ENCODE data around the gene ZNF492.
"Not testable (repeated sequence)": the region's sequence is repeated elsewhere in the genome, so short reads cannot be mapped to it uniquely, and the experiment has no call there.

The ZNF492 gene

DNA sequence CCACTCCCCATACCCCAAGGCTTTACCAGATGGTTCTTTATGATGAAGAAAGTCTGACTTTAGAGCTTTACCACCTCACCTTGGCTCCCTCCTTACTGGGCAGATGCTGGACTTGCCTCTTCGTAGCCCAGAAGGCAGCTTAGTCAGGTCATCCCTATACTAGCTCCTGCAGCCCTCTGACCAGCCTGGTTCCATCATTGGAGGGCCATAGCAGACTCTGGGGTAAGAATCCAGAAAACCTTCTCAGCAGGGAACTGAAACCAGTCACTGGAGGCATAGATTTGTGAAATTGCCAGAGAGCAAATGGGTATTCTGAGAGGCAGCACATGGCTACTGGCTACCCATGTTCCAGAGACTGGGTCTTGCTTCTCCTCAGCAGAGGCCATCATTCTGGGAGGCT lies 21.8 kb upstream of the ZNF492 start:
- Histone ChIP-seq H2BK15ac (ENCODE audit: low read length) (no peak overlapping the region), H2BK12ac (ENCODE audit: low read length) (no peak overlapping the region), H3K27ac (replicated peaks; ENCODE audit: low read length) (no peak overlapping the region), H3K9me3 (replicated peaks in 1 of 2; ENCODE audit: control insufficient read depth in 2 of 2, insufficient read depth in 1 of 2, low read depth in 1 of 2, low read length in 2 of 2) (peaks cover 0 to 48% of the 10 kb centered on the region in 2 donors), H3K14ac (ENCODE audit: low read length) (no peak overlapping the region), H3K4me2 (ENCODE audit: insufficient read depth, low read length, poor library complexity, severe bottlenecking) (no peak overlapping the region), H3K79me1 (ENCODE audit: low read depth, low read length) (peaks cover under 1% of the 10 kb centered on the region), H3K9ac (ENCODE audit: low read depth, low read length, poor library complexity) (no peak overlapping the region), H2AK5ac (ENCODE audit: low read depth, low read length) (no peak overlapping the region), H3K4me3 (ENCODE audit: low read length in 2 of 2) (peak overlapping the region in 1 of 2 donors; percentile 41), H4K8ac (ENCODE audit: low read depth, low read length) (no peak overlapping the region), H3K18ac (ENCODE audit: low read length) (no peak overlapping the region), H2AFZ (ENCODE audit: low read length) (no peak overlapping the region), H3K4ac (ENCODE audit: low read length) (no peak overlapping the region), H3K23ac (ENCODE audit: low read depth, low read length, poor library complexity) (no peak overlapping the region), H4K91ac (ENCODE audit: low read depth, low read length, poor library complexity) (no peak overlapping the region), H2BK120ac (ENCODE audit: low read depth, low read length) (no peak overlapping the region), H3K4me1 (ENCODE audit: control insufficient read depth in 2 of 2, insufficient read depth in 1 of 2, low read depth in 1 of 2, low read length in 2 of 2) (no peaks in the 10 kb centered on the region), H3K36me3 (replicated peaks in 1 of 2; ENCODE audit: control insufficient read depth in 2 of 2, insufficient read depth in 2 of 2, low read length in 2 of 2) (no peaks in the 10 kb centered on the region), H2BK5ac (ENCODE audit: low read length) (no peak overlapping the region), H3K27me3 (ENCODE audit: control insufficient read depth in 3 of 3, insufficient read depth in 3 of 3, low read depth in 1 of 3, low read length in 3 of 3) (peaks cover 0 to 2% (median 0%) of the 10 kb centered on the region in 3 experiments)
- DNase-seq (ENCODE audit: low spot score) = no peak
- WGBS, 2 donors (ENCODE audit: extremely low coverage in 2 of 2, insufficient read length in 2 of 2, insufficient replicate concordance in 1 of 2) = no CpG with 5 or more reads among the region's 1 CpG

GRCh38 chr19:22616659-22617058 lies 17.5 kb upstream of the ZNF492 start:
- Histone ChIP-seq H4K91ac (ENCODE audit: low read depth, low read length, poor library complexity) (no peak overlapping the region), H2BK12ac (ENCODE audit: low read length) (no peak overlapping the region), H3K27me3 (ENCODE audit: control insufficient read depth in 3 of 3, insufficient read depth in 3 of 3, low read depth in 1 of 3, low read length in 3 of 3) (peaks cover 0 to 2% (median 0%) of the 10 kb centered on the region in 3 experiments), H3K14ac (ENCODE audit: low read length) (no peak overlapping the region), H3K4me1 (ENCODE audit: control insufficient read depth in 2 of 2, insufficient read depth in 1 of 2, low read depth in 1 of 2, low read length in 2 of 2) (no peaks in the 10 kb centered on the region), H4K8ac (ENCODE audit: low read depth, low read length) (no peak overlapping the region), H2AFZ (ENCODE audit: low read length) (no peak overlapping the region), H3K79me1 (ENCODE audit: low read depth, low read length) (no peaks in the 10 kb centered on the region), H3K4ac (ENCODE audit: low read length) (no peak overlapping the region), H3K27ac (replicated peaks; ENCODE audit: low read length) (no peak overlapping the region), H3K4me2 (ENCODE audit: insufficient read depth, low read length, poor library complexity, severe bottlenecking) (no peak overlapping the region), H3K9ac (ENCODE audit: low read depth, low read length, poor library complexity) (no peak overlapping the region), H3K9me3 (replicated peaks in 1 of 2; ENCODE audit: control insufficient read depth in 2 of 2, insufficient read depth in 1 of 2, low read depth in 1 of 2, low read length in 2 of 2) (peaks cover 0 to 38% of the 10 kb centered on the region in 2 donors), H2BK15ac (ENCODE audit: low read length) (no peak overlapping the region), H3K18ac (ENCODE audit: low read length) (no peak overlapping the region), H3K23ac (ENCODE audit: low read depth, low read length, poor library complexity) (no peak overlapping the region), H3K4me3 (ENCODE audit: low read length in 2 of 2) (no peak overlapping the region), H2BK120ac (ENCODE audit: low read depth, low read length) (no peak overlapping the region), H2BK5ac (ENCODE audit: low read length) (no peak overlapping the region), H3K36me3 (replicated peaks in 1 of 2; ENCODE audit: control insufficient read depth in 2 of 2, insufficient read depth in 2 of 2, low read length in 2 of 2) (no peaks in the 10 kb centered on the region), H2AK5ac (ENCODE audit: low read depth, low read length) (no peak overlapping the region)
- no peak for DNase-seq (ENCODE audit: low spot score)
- WGBS, 2 donors (ENCODE audit: extremely low coverage in 2 of 2, insufficient read length in 2 of 2, insufficient replicate concordance in 1 of 2) = no CpG with 5 or more reads among the region's 12 CpGs

GRCh38 chr19:22617181-22617580 lies 16.9 kb upstream of the ZNF492 start:
- H3K27me3 ChIP-seq (ENCODE audit: control insufficient read depth in 3 of 3, insufficient read depth in 3 of 3, low read depth in 1 of 3, low read length in 3 of 3); H2AK5ac ChIP-seq (ENCODE audit: low read depth, low read length); H2BK5ac ChIP-seq (ENCODE audit: low read length); H3K79me1 ChIP-seq (ENCODE audit: low read depth, low read length); H3K4ac ChIP-seq (ENCODE audit: low read length); H4K8ac ChIP-seq (ENCODE audit: low read depth, low read length); H3K18ac ChIP-seq (ENCODE audit: low read length); H3K36me3 ChIP-seq (replicated peaks in 1 of 2; ENCODE audit: control insufficient read depth in 2 of 2, insufficient read depth in 2 of 2, low read length in 2 of 2); H3K27ac ChIP-seq (replicated peaks; ENCODE audit: low read length); H2AFZ ChIP-seq (ENCODE audit: low read length); DNase-seq (ENCODE audit: low spot score); H3K14ac ChIP-seq (ENCODE audit: low read length); H3K23ac ChIP-seq (ENCODE audit: low read depth, low read length, poor library complexity); H3K4me3 ChIP-seq (ENCODE audit: low read length in 2 of 2); H2BK15ac ChIP-seq (ENCODE audit: low read length); H2BK120ac ChIP-seq (ENCODE audit: low read depth, low read length); H2BK12ac ChIP-seq (ENCODE audit: low read length); H3K9ac ChIP-seq (ENCODE audit: low read depth, low read length, poor library complexity); H4K91ac ChIP-seq (ENCODE audit: low read depth, low read length, poor library complexity); H3K4me2 ChIP-seq (ENCODE audit: insufficient read depth, low read length, poor library complexity, severe bottlenecking); H3K4me1 ChIP-seq (ENCODE audit: control insufficient read depth in 2 of 2, insufficient read depth in 1 of 2, low read depth in 1 of 2, low read length in 2 of 2): not testable (repeated sequence)
- H3K9me3 ChIP-seq (replicated peaks in 1 of 2; ENCODE audit: control insufficient read depth in 2 of 2, insufficient read depth in 1 of 2, low read depth in 1 of 2, low read length in 2 of 2) = peaks cover 0 to 34% of the 10 kb centered on the region in 2 donors
- no CpG with 5 or more reads among the region's 7 CpGs for WGBS, 2 donors (ENCODE audit: extremely low coverage in 2 of 2, insufficient read length in 2 of 2, insufficient replicate concordance in 1 of 2)

- Histone ChIP-seq H4K8ac (ENCODE audit: low read depth, low read length) (no peak overlapping the region), H3K18ac (ENCODE audit: low read length) (no peak overlapping the region), H2BK12ac (ENCODE audit: low read length) (no peak overlapping the region), H3K4ac (ENCODE audit: low read length) (no peak overlapping the region), H4K91ac (ENCODE audit: low read depth, low read length, poor library complexity) (no peak overlapping the region), H2BK5ac (ENCODE audit: low read length) (no peak overlapping the region), H3K9me3 (replicated peaks in 1 of 2; ENCODE audit: control insufficient read depth in 2 of 2, insufficient read depth in 1 of 2, low read depth in 1 of 2, low read length in 2 of 2) (peaks cover 0 to 31% of the 10 kb centered on the region in 2 donors), H2BK120ac (ENCODE audit: low read depth, low read length) (no peak overlapping the region), H3K27ac (replicated peaks; ENCODE audit: low read length) (no peak overlapping the region), H2AK5ac (ENCODE audit: low read depth, low read length) (no peak overlapping the region), H3K4me3 (ENCODE audit: low read length in 2 of 2) (no peak overlapping the region), H2AFZ (ENCODE audit: low read length) (no peak overlapping the region), H3K14ac (ENCODE audit: low read length) (no peak overlapping the region), H3K4me1 (ENCODE audit: control insufficient read depth in 2 of 2, insufficient read depth in 1 of 2, low read depth in 1 of 2, low read length in 2 of 2) (no peaks in the 10 kb centered on the region), H3K36me3 (replicated peaks in 1 of 2; ENCODE audit: control insufficient read depth in 2 of 2, insufficient read depth in 2 of 2, low read length in 2 of 2) (no peaks in the 10 kb centered on the region), H2BK15ac (ENCODE audit: low read length) (no peak overlapping the region), H3K4me2 (ENCODE audit: insufficient read depth, low read length, poor library complexity, severe bottlenecking) (no peak overlapping the region), H3K23ac (ENCODE audit: low read depth, low read length, poor library complexity) (no peak overlapping the region), H3K79me1 (ENCODE audit: low read depth, low read length) (no peaks in the 10 kb centered on the region), H3K27me3 (ENCODE audit: control insufficient read depth in 3 of 3, insufficient read depth in 3 of 3, low read depth in 1 of 3, low read length in 3 of 3) (no peaks in the 10 kb centered on the region), H3K9ac (ENCODE audit: low read depth, low read length, poor library complexity) (peak overlapping the region; percentile 21)
- no CpG with 5 or more reads among the region's 44 CpGs for WGBS, 2 donors (ENCODE audit: extremely low coverage in 2 of 2, insufficient read length in 2 of 2, insufficient replicate concordance in 1 of 2)
- no peak for DNase-seq (ENCODE audit: low spot score)
Observed at GRCh38 chr19:22617614-22618320, 16.4 kb upstream of the ZNF492 start.
